HG03159 (cell line): ENCODE results near the gene PLCXD3.

Experiments used
- ATAC-seq: cut with Tn5 transposase; IDR thresholded peaks from one replicate; pipeline ENCODE4 v1.9.1; 2021; ENCODE audit warnings: mild to moderate bottlenecking, moderate library complexity; ENCODE audit not compliant: unreplicated experiment

The PLCXD3 gene

DNA sequence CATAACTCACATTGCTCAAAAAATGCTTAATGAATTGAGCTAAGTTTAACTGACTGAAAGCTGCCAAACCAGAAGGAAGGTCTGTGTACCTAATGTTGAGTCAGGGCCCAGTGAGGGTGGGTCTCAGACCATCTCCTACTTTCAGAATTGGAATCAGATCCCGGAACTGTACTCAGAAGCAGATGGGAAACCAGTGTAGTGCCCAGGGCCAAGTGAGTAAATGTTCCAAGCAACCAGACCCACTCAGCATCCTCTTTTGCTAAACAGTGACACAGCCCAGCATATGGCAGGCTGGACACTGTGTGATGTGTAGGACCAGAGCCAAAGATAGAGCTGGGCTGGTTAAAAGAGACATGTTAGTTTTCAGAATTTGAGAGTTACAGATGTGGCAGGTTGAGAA lies 94.1 kb downstream of the PLCXD3 start:
- ATAC-seq: no peak

DNA sequence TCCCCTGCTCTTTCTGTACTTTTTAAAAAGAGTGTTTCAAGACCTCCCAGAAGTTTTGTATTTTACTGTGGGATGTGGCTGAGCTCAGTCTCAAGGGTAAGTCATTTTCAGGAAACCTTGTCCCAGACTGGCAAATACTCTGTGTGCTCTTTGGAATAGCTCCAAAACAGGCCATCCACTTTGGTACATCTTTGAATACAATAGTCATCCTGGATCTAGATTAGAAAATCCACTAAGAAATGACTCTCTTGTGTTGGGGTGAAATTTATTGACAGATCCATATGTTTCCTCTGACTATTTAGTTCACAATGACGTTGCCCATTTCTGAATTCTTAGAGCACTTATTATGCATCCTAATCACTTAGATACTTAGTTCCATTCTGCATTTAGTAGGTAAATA lies 95.2 kb downstream of the PLCXD3 start:
- ATAC-seq: no peak

DNA sequence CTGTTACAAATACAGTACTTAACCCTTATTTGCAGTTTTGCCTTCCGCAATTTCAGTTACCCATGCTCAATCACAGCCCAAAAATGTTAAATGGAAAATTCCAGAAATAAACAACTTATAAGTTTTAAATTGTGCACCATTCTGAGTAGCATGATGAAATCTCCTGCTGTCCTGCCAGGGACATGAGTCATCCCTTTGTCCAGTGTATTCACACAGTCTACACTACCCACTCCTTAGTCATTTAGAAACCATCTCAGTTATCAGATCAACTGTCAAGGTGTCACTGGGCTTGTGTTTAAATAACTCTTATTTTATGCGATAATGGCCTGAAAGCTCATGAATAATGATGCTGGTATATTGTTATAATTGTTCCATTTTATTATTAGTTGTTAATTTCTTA lies 95.8 kb downstream of the PLCXD3 start:
- no peak for ATAC-seq

DNA sequence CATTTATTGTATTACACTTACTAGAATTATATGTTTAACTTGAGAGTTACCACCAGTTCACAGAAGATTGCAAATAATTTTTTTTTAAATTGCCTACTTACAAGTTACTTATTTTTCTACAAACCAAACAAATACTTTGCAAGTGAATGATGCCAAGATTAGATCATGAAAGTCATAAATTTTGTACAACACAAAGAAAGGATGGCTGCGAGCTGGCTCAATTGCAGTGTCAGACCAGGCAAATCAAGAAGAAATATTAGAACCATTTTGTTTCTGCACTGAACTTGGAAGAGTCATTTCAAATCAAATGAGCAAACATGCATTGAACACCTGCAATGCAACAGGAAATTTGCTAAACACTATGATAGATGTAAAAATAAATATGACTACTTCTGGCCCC lies 97.3 kb downstream of the PLCXD3 start:
- ATAC-seq: no peak

DNA sequence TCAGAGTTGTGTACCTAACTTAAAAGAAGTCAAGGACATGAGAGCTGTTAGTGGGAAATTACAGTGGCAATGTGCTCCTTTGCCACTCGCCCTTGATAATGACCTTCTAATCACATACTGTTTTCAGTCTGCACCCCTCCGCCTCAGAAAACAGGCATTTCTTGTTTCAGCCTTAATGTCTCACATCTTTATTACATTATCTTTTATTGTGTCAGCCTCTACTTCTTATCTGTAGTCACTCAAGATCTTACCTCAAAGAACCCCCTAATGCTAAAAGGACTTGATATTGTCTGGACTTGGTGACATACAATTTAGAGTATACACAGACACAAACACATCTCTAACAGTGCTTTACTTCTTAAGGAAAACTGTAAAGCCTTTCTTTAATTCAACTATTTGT lies 97.9 kb downstream of the PLCXD3 start:
- ATAC-seq: no peak

DNA sequence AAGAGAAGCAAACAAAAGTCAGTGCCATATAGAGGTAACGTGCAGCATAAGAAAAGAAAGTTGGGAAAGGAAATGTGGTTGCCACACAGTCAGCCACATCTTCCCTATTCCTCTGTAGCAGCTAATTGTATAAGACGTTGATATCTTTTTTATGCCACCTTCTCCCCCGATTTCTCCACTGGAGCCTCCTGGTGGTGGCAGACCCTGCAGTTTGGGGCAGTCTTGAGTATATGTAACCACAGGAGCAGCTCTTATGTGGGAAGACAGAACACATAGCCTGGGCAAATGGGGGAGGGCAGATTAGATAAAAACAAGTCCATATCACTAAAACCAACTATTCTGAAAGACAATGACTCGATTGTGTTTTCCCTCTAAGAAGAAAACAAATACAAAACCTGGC lies 99.7 kb downstream of the PLCXD3 start:
- ATAC-seq: no peak

DNA sequence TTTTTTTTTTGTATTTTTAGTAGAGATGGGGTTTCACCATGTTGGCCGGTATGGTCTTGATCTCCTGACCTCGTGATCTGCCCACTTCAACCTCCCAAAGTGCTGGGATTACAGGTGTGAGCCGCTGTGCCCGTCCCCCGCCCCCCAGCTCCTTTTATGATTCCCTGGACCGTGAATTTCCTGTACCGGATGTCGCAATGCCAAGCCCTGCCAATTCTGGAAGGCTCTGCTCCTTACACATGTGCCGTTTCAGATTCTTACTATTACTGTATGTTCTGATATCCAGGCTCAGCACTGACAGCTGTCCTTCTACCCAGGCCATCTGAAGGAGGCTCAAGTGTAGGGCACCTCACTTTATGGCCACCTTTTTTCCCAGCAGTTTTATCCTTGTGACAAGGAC lies 100.1 kb downstream of the PLCXD3 start:
- no peak for ATAC-seq

DNA sequence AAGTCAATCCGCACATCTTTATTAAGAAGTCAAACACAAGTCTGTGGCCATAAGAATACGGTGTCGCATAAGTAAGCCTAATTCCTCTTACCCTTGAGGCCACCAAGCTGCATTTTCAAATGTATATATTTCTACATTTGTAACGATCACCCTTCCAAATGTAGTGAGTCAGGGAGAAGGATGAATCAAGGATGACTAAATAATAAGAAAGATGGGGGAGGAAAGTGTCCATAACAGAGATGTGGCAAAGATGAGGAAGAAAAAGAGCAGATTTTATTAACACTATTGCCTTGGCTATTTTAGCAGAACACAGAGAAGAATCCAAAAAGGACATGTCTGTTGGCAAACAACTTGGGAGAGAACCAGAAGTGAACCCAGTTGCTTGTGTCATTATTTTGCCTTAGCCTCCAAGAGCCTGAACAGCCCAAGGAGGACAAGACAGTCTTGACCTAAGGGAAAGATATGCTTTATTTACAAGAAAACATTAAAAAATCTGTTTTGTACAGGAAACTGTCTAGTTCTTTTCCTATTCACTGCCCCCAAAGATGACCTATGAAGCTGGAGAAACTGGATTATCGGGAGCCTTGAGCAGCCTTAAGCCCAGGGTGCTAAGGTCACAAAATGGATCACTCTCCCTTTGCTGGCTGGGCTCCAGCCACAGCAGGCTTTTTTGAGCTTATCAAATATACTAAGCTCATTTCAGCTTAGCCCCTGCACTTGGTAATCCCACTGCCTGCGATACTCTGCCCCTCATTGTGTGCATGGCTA lies 101.5 kb downstream of the PLCXD3 start:
- no peak for ATAC-seq

DNA sequence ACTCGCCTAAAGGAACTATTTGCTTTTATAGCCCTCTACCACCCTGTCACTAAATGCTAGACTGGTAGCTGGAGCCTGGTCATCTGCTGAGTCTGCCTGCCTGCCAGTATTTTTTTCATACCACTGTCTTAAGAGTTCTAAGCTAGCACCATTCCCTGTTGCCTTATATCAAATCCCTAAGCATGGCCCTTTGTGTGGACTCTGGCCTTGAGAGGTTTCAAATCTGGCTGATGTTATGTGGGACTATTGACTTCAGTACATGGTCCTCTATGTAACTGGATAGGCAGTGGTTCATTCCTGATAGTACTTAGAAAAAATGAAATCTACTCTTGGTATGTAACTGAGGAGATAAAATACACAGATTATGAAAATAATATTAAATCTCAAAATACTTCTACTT lies 103.5 kb downstream of the PLCXD3 start:
- no peak for ATAC-seq

DNA sequence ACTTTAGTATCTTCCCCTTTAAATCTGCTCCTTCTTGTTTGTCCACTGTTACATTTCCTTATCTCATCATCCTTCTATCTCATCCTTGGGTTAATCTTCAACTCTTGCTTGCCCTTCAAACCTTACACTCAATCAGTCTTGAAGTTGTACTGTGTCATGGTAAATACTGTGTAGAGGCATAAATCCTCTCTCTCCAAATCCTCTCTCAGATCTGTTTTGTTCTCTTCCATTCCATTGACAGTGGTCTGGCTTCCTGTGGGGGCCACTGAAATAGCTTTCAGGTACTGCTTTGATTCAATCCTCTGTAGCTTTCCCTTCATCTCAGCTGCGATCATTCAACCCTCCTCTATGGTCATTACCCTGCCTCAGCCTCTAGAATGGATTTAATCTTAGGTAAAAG lies 104.0 kb downstream of the PLCXD3 start:
- ATAC-seq: no peak

DNA sequence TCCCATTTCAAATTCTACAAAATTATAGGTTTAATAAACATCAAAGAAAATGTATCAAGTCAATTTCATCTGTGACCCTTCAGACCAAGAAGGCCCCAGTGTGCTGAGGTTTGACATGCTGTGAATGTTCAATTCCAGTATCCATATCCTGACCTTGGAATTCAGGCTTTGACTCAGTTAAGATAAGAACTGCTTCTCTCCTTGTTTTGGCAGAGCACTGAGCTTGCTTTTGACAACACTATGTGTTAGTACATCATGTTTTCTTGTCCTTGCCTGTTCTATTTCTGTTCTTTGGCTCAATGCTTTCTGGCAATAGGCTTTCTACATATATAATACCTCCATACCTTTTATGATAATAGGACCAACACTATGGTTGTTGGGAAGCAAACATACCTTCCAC lies 105.6 kb downstream of the PLCXD3 start:
- no peak for ATAC-seq

DNA sequence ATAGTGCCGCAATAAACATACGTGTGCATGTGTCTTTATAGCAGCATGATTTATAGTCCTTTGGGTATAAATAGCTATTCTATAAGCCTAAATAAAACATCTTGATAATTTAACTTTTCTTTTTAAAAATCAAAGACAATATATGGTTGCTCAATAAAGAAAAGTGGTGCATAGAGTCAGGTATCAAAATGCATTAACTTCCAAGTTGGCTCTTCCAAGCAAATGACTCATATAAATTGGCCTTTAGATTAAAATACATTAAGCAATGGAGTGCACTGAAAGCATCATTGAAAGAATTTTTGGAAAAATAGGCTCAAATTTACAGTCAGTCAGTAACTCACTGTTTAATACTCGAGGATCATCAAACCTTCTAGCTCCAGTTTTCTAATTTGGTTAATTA lies 106.6 kb downstream of the PLCXD3 start:
- ATAC-seq: no peak

DNA sequence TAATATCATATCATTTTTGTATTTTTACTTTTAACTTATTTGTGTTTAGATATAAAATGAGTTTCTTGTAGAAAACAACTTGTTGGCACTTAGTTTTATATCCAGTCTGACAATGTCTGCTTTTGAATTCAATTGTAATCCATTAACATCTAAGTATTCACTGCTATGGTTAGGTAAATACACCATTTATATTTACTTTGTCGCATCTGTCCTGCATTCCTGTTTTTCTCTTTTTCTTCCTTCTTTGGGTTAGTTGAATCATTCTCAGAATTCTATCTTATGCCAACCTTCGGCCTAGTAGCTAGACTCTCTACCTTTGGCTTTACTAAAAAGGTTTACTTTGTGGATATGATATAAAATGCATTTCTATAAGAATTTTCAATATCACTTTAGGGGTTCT lies 107.6 kb downstream of the PLCXD3 start:
- no peak for ATAC-seq

DNA sequence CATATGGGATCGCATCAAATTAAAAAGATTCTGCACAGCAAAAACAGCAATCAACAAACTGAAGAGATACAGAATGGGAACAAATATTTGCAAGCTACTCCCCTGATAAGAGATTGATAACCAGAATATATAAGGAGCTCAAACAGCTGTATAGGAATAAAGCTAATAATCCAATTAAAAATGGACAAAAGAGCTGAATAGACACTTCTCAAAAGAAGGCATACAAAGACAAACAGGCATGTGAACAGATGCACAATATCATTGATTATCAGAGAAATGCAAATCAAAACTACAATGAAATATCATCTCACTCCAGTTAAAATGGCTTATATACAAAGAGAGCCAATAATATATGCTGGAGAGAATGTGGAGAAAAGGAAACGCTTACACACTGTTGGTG lies 110.6 kb downstream of the PLCXD3 start:
- ATAC-seq: no peak

DNA sequence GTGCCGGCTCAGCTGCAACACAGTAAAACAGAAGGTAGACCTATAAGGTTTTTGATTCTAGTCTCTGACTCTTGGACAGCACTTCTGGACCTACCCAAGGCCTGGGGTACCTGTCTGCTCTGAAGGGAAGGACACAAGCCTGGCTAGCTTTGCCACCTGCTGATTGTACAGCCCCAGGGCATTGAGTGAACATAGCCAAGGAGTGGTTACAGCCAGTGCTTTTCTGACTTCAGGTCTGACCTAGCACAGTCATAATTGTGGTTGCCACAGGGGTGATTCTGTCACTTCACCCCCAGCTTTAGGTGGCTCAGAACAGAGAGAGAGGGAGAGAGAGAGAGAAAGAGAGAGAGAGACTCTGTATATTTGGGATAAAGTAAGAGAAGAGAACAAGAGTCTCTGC lies 118.4 kb downstream of the PLCXD3 start:
- no peak for ATAC-seq

DNA sequence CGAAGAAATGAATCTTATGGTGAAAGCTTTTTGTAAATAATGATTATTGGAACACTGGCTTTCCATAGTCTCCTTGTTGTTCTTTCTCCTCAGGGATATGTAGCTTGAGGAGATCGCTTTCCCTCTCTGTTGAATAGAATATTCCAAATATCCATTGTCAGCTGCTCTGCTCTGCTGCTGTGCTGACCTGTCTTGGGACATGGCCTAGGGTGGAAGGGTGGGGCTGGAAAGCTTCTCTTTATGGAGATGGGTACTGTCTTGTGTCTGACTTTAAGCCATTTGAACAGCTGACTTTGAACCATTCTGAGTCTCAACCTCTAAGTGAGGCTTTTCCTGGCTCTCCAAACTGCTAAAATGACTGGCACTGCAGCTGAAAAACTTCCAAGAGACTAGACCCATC lies 135.8 kb downstream of the PLCXD3 start:
- no peak for ATAC-seq

DNA sequence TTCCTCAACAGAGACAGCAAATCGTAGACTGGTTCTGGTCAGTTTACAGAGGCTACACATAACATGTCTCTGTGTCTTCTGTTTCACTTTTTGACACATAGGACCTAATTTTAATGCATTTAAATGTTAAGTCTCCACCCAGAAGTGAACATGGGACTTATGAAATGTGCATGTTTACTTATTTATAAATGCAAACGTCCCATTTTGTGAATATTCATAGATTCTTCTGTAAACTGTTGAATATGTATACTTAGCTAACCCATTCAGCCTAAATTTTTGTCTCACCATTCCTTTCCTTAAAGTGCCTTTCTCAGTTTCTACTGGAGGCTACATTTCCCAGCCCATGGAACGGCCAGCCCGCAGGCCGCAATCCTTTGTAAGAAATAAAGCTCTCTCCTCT lies 137.2 kb downstream of the PLCXD3 start:
- no peak for ATAC-seq

DNA sequence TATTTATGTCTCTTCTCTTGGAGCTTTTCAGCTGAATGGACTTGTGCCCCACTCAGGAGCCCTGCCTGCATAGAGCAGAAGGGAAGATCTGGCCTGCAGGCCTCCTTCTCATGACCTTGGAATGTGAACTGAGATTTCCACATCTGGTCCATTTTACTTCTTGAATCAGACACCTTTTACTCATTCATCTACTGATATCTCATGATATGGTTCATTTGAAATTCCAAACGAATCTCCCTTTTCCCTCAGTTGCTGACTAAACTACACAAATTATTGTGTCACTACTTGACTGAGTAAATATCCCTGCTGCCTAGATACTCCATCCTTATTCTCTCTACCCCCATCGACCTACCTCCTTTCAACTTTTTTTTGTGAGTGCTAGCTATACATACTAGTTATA lies 138.7 kb downstream of the PLCXD3 start:
- no peak for ATAC-seq

DNA sequence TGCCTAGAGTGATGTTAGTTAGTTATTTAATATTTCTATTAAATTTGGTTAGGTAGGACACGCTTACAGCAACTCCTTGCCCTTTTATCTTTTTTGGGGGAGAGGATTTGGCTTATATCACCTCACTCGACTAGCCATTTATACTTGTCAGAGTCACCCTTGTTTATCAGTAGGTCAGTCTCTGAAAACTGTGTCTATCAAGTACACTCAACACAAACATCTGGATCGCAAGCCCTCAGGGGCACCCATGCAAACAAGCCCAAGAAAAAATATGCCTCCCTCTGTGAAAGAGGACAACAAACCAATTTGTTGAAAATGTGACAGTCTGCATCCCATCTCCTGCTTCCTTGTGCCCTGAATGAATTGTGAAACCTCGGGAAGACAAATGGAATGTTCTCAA lies 139.9 kb downstream of the PLCXD3 start:
- ATAC-seq: no peak

DNA sequence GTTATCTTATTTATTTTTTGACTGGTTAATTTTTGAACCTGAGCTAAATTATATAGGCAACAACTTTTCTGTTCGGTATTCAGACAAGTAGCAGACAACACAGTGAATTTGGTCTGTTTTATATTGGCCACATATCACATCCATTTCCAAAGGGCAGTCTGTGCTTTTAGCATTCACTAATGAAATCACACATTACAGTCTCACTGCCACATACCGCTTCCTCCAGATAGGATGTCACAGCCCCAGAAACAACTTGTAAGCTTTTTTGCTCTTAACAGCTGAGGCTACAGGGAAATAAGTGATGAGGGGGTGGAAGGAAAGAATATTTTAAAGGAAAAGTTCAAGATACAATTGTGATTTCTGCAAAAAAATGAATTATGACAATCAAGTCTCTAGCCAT lies 140.6 kb downstream of the PLCXD3 start:
- ATAC-seq: no peak

DNA sequence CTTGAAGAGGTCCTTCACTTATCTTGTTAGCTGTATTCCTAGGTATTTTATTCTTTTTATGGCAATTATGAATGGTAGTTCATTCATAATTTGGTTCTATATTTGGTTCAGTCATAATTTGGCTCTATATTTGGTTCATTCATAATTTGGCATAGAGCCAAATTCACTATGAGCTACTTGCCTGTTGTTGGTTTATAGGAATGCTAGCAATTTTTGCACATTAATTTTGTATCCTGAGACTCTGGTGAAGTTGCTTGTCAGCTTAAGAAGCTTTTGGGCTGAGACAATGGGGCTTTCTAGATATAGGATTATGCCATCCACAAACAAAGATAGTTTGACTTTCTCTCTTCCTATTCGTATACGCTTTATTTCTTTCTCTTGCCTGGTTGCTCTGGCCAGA lies 142.2 kb downstream of the PLCXD3 start:
- ATAC-seq: no peak

DNA sequence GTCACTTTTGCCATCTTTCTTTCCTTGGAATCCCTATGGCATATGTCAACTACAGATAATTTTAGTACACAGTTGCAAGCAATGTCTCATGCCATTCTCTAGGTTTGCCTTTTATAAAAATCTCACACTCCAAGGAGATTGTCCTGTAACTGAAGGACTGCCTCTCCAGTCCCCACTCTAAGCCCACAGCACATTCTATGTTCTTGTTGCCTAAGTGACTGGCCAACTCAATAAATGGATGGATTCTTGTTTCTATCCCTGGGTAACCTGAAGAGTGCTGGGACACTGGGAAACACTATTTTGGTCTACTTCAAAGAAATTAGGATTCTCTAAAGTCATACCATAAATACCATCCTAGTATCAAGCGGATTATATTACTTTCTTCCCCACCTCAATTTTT lies 145.0 kb downstream of the PLCXD3 start:
- ATAC-seq: no peak

DNA sequence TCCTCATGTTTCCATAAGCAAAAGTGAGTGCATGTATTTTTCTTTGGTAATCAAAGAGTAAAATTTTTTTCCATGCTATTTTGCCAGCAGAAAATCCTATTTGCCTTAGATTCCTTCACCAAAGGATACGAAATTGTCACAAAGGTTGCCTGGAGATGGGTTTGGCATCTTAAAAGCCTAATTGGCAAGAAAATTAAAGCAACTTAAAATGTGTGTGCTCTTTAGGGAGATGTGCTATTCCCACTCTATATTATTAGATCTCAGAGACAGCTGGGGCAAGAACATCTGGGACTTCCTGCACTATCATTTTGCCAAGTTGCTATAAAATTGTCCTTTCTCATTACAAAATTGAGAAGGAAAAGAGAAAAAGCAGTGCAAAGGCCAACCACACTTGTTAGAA lies 146.1 kb downstream of the PLCXD3 start:
- ATAC-seq: no peak
